ENCODE data around the gene USP13. TPM values are rescaled to one million over a fixed set of nuclear protein-coding genes. Genes with fewer than 3 reads are reported as not detected.

USP13 gene
- total and polyA plus RNA-seq, 2 of the 13 experiments (the other 11 are each of a cell fraction or from before 2014, with no cell fraction given), result 15.9 to 36.7 TPM

- TF ChIP-seq CBX2 (IDR thresholded peaks at IDR 0.05; ENCODE audit: low read depth, low read length), result no peak
- TF ChIP-seq CBX2 (CRISPR knock-in tag; IDR thresholded peaks at IDR 0.05; ENCODE audit: low read depth), result 0 out of 2 replicates have a peak, but pooled peaks have one; percentile 52
- TF ChIP-seq ZNF205 (CRISPR knock-in tag; IDR thresholded peaks at IDR 0.05), result no peak
- 0 out of 2 replicates have a peak, but pooled peaks have one; percentile 25 for TF ChIP-seq THAP11 (CRISPR knock-in tag; IDR thresholded peaks at IDR 0.05)
- TF ChIP-seq MXD3 (CRISPR knock-in tag; IDR thresholded peaks at IDR 0.05), result peak; percentile 79; the same call in 1 of the 2 replicates
- no peak for TF ChIP-seq ZNF770 (CRISPR knock-in tag; IDR thresholded peaks at IDR 0.05)
- TF ChIP-seq ZBTB20 (CRISPR knock-in tag; IDR thresholded peaks at IDR 0.05; ENCODE audit: borderline replicate concordance, low read depth), result 0 out of 2 replicates have a peak, but pooled peaks have one; percentile 31
- peak; percentile 60; the same call in 1 of the 2 replicates for TF ChIP-seq ZNF225 (CRISPR knock-in tag; IDR thresholded peaks at IDR 0.05)
- peak; percentile 26; the same call in 1 of the 2 replicates for TF ChIP-seq GATAD1 (CRISPR knock-in tag; IDR thresholded peaks at IDR 0.05)
- TF ChIP-seq SMAD9 (CRISPR knock-in tag; IDR thresholded peaks at IDR 0.05), result no peak
- TF ChIP-seq TFAP4 (IDR thresholded peaks at IDR 0.05; ENCODE audit: borderline replicate concordance, low read depth), result no peak
- TF ChIP-seq FOXO1 (CRISPR knock-in tag; IDR thresholded peaks at IDR 0.05), result peak; percentile 48
- peak; percentile 78 for TF ChIP-seq ASH2L (IDR thresholded peaks at IDR 0.05; ENCODE audit: insufficient read length, low read depth, low read length)
- peak; percentile 61; the same call in 1 of the 2 replicates for TF ChIP-seq CBFB (CRISPR knock-in tag; IDR thresholded peaks at IDR 0.05)
- 0 out of 2 replicates have a peak, but pooled peaks have one; percentile 31 for TF ChIP-seq ZNF552 (CRISPR knock-in tag; IDR thresholded peaks at IDR 0.05; ENCODE audit: borderline replicate concordance)
- no peak for TF ChIP-seq ZNF12 (CRISPR knock-in tag; IDR thresholded peaks at IDR 0.05)
- no peak for TF ChIP-seq HNRNPUL1 (IDR thresholded peaks at IDR 0.05; ENCODE audit: low read depth, low read length)
- peak; percentile 30 for TF ChIP-seq MAX (IDR thresholded peaks at IDR 0.05)
- TF ChIP-seq ZNF619 (CRISPR knock-in tag; IDR thresholded peaks at IDR 0.05), result peak; percentile 68; the same call in 1 of the 2 replicates
- TF ChIP-seq TSC22D2 (CRISPR knock-in tag; IDR thresholded peaks at IDR 0.05; ENCODE audit: borderline replicate concordance), result no peak
- peak; percentile 21 for TF ChIP-seq POLR2G (IDR thresholded peaks at IDR 0.05; ENCODE audit: low read depth, low read length)
- TF ChIP-seq ZNF703 (CRISPR knock-in tag; IDR thresholded peaks at IDR 0.05; ENCODE audit: borderline replicate concordance), result no peak
- TF ChIP-seq, protein P1, sequence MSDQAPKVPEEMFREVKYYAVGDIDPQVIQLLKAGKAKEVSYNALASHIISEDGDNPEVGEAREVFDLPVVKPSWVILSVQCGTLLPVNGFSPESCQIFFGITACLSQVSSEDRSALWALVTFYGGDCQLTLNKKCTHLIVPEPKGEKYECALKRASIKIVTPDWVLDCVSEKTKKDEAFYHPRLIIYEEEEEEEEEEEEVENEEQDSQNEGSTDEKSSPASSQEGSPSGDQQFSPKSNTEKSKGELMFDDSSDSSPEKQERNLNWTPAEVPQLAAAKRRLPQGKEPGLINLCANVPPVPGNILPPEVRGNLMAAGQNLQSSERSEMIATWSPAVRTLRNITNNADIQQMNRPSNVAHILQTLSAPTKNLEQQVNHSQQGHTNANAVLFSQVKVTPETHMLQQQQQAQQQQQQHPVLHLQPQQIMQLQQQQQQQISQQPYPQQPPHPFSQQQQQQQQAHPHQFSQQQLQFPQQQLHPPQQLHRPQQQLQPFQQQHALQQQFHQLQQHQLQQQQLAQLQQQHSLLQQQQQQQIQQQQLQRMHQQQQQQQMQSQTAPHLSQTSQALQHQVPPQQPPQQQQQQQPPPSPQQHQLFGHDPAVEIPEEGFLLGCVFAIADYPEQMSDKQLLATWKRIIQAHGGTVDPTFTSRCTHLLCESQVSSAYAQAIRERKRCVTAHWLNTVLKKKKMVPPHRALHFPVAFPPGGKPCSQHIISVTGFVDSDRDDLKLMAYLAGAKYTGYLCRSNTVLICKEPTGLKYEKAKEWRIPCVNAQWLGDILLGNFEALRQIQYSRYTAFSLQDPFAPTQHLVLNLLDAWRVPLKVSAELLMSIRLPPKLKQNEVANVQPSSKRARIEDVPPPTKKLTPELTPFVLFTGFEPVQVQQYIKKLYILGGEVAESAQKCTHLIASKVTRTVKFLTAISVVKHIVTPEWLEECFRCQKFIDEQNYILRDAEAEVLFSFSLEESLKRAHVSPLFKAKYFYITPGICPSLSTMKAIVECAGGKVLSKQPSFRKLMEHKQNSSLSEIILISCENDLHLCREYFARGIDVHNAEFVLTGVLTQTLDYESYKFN (CRISPR knock-in tag; conservative IDR thresholded peaks at IDR 0.05), result no peak
Measured at GRCh38 chr3:179653096-179653797, 407 bp downstream of the USP13 start (continued).

Data from HepG2 (cell line).